ENCODE results near the gene RNF121. TPM values are rescaled to one million over a fixed set of nuclear protein-coding genes. Genes with fewer than 3 reads are reported as not detected.

Gene RNF121
- total and polyA plus RNA-seq, 2 of the 13 experiments (the other 11 are each of a cell fraction or from before 2014, with no cell fraction given): 28.6 to 44.3 TPM

GRCh38 chr11:71927820-71928736 lies 768 bp upstream of the RNF121 start, which contains the start of gene XNDC1N (continued):
- TF ChIP-seq MATR3 (CRISPR knock-in tag; IDR thresholded peaks at IDR 0.05): no peak
- peak; percentile 62; the same call in 1 of the 2 replicates for TF ChIP-seq ZSCAN30 (CRISPR knock-in tag; IDR thresholded peaks at IDR 0.05)
- no peak for TF ChIP-seq KDM4B (CRISPR knock-in tag; IDR thresholded peaks at IDR 0.05)
- no peak for TF ChIP-seq HNRNPLL (IDR thresholded peaks at IDR 0.05; ENCODE audit: low read depth, low read length, poor library complexity, severe bottlenecking)
- TF ChIP-seq ZNF558 (CRISPR knock-in tag; IDR thresholded peaks at IDR 0.05; ENCODE audit: borderline replicate concordance): no peak
- TF ChIP-seq RBFOX2 (IDR thresholded peaks at IDR 0.05; ENCODE audit: low read depth, low read length): peak; percentile 40; the same call in 1 of the 2 replicates
- TF ChIP-seq YY1 (IDR thresholded peaks at IDR 0.05; ENCODE audit: insufficient read depth, insufficient replicate concordance, low read depth, low read length): no peak
- TF ChIP-seq SP1 (IDR thresholded peaks at IDR 0.05): no peak
- no peak for TF ChIP-seq SP1 (CRISPR knock-in tag; IDR thresholded peaks at IDR 0.05)
- no peak for TF ChIP-seq PRPF4 (IDR thresholded peaks at IDR 0.05; ENCODE audit: low read depth, low read length, poor library complexity, severe bottlenecking)
- no peak for TF ChIP-seq ZNF619 (CRISPR knock-in tag; IDR thresholded peaks at IDR 0.05)
- TF ChIP-seq ZBTB46 (CRISPR knock-in tag; IDR thresholded peaks at IDR 0.05; ENCODE audit: borderline replicate concordance): no peak
- no peak for TF ChIP-seq NPAS2 (CRISPR knock-in tag; IDR thresholded peaks at IDR 0.05; ENCODE audit: borderline replicate concordance)
- TF ChIP-seq KDM5A (IDR thresholded peaks at IDR 0.05; ENCODE audit: borderline replicate concordance, low read length): peak; percentile 88
- peak; percentile 53; the same call in 1 of the 2 replicates for TF ChIP-seq FOXK1 (CRISPR knock-in tag; IDR thresholded peaks at IDR 0.05; ENCODE audit: borderline replicate concordance, low read depth)
- 0 out of 2 replicates have a peak, but pooled peaks have one; percentile 5 for TF ChIP-seq ZNF672 (CRISPR knock-in tag; IDR thresholded peaks at IDR 0.05)
- no peak for TF ChIP-seq FOXK2 (IDR thresholded peaks at IDR 0.05)
- TF ChIP-seq, protein P1, sequence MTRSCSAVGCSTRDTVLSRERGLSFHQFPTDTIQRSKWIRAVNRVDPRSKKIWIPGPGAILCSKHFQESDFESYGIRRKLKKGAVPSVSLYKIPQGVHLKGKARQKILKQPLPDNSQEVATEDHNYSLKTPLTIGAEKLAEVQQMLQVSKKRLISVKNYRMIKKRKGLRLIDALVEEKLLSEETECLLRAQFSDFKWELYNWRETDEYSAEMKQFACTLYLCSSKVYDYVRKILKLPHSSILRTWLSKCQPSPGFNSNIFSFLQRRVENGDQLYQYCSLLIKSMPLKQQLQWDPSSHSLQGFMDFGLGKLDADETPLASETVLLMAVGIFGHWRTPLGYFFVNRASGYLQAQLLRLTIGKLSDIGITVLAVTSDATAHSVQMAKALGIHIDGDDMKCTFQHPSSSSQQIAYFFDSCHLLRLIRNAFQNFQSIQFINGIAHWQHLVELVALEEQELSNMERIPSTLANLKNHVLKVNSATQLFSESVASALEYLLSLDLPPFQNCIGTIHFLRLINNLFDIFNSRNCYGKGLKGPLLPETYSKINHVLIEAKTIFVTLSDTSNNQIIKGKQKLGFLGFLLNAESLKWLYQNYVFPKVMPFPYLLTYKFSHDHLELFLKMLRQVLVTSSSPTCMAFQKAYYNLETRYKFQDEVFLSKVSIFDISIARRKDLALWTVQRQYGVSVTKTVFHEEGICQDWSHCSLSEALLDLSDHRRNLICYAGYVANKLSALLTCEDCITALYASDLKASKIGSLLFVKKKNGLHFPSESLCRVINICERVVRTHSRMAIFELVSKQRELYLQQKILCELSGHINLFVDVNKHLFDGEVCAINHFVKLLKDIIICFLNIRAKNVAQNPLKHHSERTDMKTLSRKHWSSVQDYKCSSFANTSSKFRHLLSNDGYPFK (CRISPR knock-in tag; IDR thresholded peaks at IDR 0.05; ENCODE audit: borderline replicate concordance): peak; percentile 80; the same call in 1 of the 2 replicates
- 0 out of 2 replicates have a peak, but pooled peaks have one; percentile 68 for TF ChIP-seq ZNF280B (CRISPR knock-in tag; IDR thresholded peaks at IDR 0.05; ENCODE audit: borderline replicate concordance)
- peak; percentile 86 for TF ChIP-seq HCFC1 (IDR thresholded peaks at IDR 0.05; ENCODE audit: low read depth, low read length)

Measured in HepG2 (cell line).